Measurements from ENCODE around the gene KRT73. TPM values are rescaled to one million over a fixed set of nuclear protein-coding genes. Genes with fewer than 3 reads are reported as not detected.

The KRT73 gene
- total RNA-seq, 1 experiment from 2014 or later = not detected

GRCh38 chr12:52559979-52560378 lies 58.4 kb downstream of the KRT73 start:
- Mint-ChIP-seq H3K4me1 (ENCODE audit: insufficient read depth, unreplicated experiment) (no peaks in the 10 kb centered on the region), H3K9me3 (ENCODE audit: unreplicated experiment) (no peaks in the 10 kb centered on the region), H3K36me3 (ENCODE audit: insufficient read depth, unreplicated experiment) (no peaks in the 10 kb centered on the region), H3K4me3 (ENCODE audit: unreplicated experiment) (no peak overlapping the region), H3K27me3 (ENCODE audit: insufficient read depth, unreplicated experiment) (peaks cover 25% of the 10 kb centered on the region), H3K27ac (ENCODE audit: low read depth, unreplicated experiment) (no peak overlapping the region)
- TF ChIP-seq, protein P1, sequence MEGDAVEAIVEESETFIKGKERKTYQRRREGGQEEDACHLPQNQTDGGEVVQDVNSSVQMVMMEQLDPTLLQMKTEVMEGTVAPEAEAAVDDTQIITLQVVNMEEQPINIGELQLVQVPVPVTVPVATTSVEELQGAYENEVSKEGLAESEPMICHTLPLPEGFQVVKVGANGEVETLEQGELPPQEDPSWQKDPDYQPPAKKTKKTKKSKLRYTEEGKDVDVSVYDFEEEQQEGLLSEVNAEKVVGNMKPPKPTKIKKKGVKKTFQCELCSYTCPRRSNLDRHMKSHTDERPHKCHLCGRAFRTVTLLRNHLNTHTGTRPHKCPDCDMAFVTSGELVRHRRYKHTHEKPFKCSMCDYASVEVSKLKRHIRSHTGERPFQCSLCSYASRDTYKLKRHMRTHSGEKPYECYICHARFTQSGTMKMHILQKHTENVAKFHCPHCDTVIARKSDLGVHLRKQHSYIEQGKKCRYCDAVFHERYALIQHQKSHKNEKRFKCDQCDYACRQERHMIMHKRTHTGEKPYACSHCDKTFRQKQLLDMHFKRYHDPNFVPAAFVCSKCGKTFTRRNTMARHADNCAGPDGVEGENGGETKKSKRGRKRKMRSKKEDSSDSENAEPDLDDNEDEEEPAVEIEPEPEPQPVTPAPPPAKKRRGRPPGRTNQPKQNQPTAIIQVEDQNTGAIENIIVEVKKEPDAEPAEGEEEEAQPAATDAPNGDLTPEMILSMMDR (IDR thresholded peaks at IDR 0.05; ENCODE audit: unreplicated experiment) = no peak
- CTCF ChIA-PET = no interaction called here
- intact Hi-C loops (cut with micrococcal nuclease) = no loop called here
- BruUV-seq (replicated peaks) = no TSS peak
- POLR2A ChIA-PET = no interaction called here
- no peak for DNase-seq (ENCODE audit: unreplicated experiment)

GRCh38 chr12:52558781-52559445 lies 59.4 kb downstream of the KRT73 start:
- intact Hi-C loops (cut with micrococcal nuclease) = no loop called here
- Mint-ChIP-seq H3K36me3 (ENCODE audit: insufficient read depth, unreplicated experiment) (no peaks in the 10 kb centered on the region), H3K4me3 (ENCODE audit: unreplicated experiment) (no peak overlapping the region), H3K4me1 (ENCODE audit: insufficient read depth, unreplicated experiment) (no peaks in the 10 kb centered on the region), H3K9me3 (ENCODE audit: unreplicated experiment) (no peaks in the 10 kb centered on the region), H3K27ac (ENCODE audit: low read depth, unreplicated experiment) (no peak overlapping the region), H3K27me3 (ENCODE audit: insufficient read depth, unreplicated experiment) (peaks cover 25% of the 10 kb centered on the region)
- DNase-seq (ENCODE audit: unreplicated experiment) = no peak
- CTCF ChIA-PET = no interaction called here
- no TSS peak for BruUV-seq (replicated peaks)
- POLR2A ChIA-PET = no interaction called here
- TF ChIP-seq, protein P1 (IDR thresholded peaks at IDR 0.05; ENCODE audit: unreplicated experiment) = no peak

Other genes starting within 250 kb of the KRT73 start
- not detected in 2 replicates for gene KRT84, start 232.9 kb downstream of the KRT73 start, total RNA-seq (2022)
- gene KRT82, start 212.2 kb downstream of the KRT73 start, total RNA-seq (2022) = not detected in 2 replicates
- gene KRT75, start 184.2 kb downstream of the KRT73 start, total RNA-seq (2022) = not detected in 2 replicates
- gene KRT6B, start 166.4 kb downstream of the KRT73 start, total RNA-seq (2022) = 2.3 and 3.3 TPM in 2 replicates
- gene KRT6C, start 144.8 kb downstream of the KRT73 start, total RNA-seq (2022) = 0.19 and 0.44 TPM in 2 replicates
- gene KRT6A, start 125.3 kb downstream of the KRT73 start, total RNA-seq (2022) = 1,403 and 1,688 TPM in 2 replicates
- 1,273 and 3,552 TPM in 2 replicates for gene KRT5, start 98.2 kb downstream of the KRT73 start, total RNA-seq (2022)
- gene KRT71, start 65.4 kb downstream of the KRT73 start, total RNA-seq (2022) = not detected in 2 replicates
- not detected in 2 replicates for gene KRT74, start 44.7 kb downstream of the KRT73 start, total RNA-seq (2022)
- gene KRT72, start 17.1 kb downstream of the KRT73 start, total RNA-seq (2022) = not detected in 2 replicates
- not detected in 2 replicates for gene KRT2, start 33.7 kb upstream of the KRT73 start, total RNA-seq (2022)
- gene KRT1, start 61.8 kb upstream of the KRT73 start, total RNA-seq (2022) = not detected in 2 replicates
- gene KRT77, start 85.0 kb upstream of the KRT73 start, total RNA-seq (2022) = not detected in 2 replicates
- not detected in 2 replicates for gene KRT76, start 158.8 kb upstream of the KRT73 start, total RNA-seq (2022)
- gene KRT3, start 177.6 kb upstream of the KRT73 start, total RNA-seq (2022) = not detected in 2 replicates
- not detected in 2 replicates for gene KRT4, start 195.6 kb upstream of the KRT73 start, total RNA-seq (2022)
- not detected in 2 replicates for gene KRT79, start 215.8 kb upstream of the KRT73 start, total RNA-seq (2022)
- gene KRT78, start 230.4 kb upstream of the KRT73 start, total RNA-seq (2022) = not detected in 2 replicates